GM13977 (cell line): ENCODE results near the gene CLCN5.

ENCODE experiments used
- DNase-seq: peaks from one replicate; pipeline ENCODE4 v3.0.0; 2012; ENCODE audit warnings: low spot score
- in situ Hi-C: fragments of 300-500 bp; cut with MboI; formaldehyde crosslinking; loops from one replicate; pipeline ENCODE4 v1.12.0; 2022; ENCODE audit warnings: low sequenced_read_pairs, low pct_unique_long_range_greater_than_20kb, mixed read lengths, inconsistent platforms; ENCODE audit not compliant: unreplicated experiment
- TF ChIP-seq, protein P1 (sequence below): IDR thresholded peaks from 2 replicates; pipeline ENCODE4 v1.5.1; 2012; ENCODE audit warnings: mild to moderate bottlenecking, control low read depth; ENCODE audit not compliant: insufficient read depth; ENCODE audit errors: extremely low read depth, missing control alignments

The CLCN5 gene

DNA sequence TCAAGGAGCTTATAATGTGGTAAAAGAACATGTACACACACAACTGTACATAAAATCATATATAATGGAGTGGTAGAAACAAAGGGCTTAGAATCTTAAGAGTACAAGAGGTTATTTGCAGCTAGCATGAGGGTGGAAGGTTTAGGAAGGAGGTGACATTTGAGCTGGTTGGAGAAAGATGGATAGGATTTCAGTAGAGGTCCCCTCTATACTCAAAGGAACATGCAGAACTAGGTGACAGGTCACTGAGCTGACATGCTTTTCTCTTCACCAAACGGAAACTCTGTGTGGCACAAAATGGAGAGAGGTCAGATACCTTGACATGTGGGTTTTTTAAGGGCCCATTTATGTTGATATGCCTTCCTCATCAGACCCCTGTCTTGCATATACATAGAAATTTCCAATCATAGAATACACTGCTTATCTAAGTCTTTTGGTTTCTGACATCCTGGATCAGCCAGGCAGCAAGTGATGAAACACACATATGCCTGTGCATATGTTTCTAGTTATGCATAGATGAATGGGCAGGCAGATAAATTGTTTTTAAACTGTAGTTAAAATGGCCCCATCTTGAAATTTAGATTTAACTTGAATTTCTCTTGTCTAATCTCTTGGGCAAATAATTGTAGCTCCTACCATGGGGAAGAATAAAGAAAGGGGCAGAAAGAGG lies 29.3 kb downstream of the CLCN5 start:
- TF ChIP-seq, protein P1, sequence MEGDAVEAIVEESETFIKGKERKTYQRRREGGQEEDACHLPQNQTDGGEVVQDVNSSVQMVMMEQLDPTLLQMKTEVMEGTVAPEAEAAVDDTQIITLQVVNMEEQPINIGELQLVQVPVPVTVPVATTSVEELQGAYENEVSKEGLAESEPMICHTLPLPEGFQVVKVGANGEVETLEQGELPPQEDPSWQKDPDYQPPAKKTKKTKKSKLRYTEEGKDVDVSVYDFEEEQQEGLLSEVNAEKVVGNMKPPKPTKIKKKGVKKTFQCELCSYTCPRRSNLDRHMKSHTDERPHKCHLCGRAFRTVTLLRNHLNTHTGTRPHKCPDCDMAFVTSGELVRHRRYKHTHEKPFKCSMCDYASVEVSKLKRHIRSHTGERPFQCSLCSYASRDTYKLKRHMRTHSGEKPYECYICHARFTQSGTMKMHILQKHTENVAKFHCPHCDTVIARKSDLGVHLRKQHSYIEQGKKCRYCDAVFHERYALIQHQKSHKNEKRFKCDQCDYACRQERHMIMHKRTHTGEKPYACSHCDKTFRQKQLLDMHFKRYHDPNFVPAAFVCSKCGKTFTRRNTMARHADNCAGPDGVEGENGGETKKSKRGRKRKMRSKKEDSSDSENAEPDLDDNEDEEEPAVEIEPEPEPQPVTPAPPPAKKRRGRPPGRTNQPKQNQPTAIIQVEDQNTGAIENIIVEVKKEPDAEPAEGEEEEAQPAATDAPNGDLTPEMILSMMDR, result no peak
- no peak for DNase-seq
- in situ Hi-C loops, result no loop called here

DNA sequence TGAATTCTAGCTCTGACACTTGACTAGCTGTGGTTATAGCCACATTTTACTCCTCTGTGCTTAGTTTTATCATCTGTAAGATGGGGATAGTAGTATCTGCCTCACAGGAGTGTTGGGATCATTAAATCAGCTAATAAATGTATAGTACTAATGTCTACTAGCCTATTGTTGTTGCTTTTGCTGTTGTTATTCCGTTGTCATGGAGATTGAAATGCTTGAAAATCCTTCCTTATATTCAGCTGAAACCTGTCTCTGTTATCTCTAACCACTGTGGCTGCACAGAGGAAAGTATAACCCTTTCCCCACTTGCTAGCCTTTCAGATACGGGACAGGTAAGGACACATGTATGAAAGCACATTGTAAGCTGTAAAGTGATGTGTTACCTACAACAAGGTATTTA lies 33.9 kb downstream of the CLCN5 start:
- TF ChIP-seq, protein P1, result no peak
- DNase-seq, result no peak
- in situ Hi-C loops, result no loop called here

DNA sequence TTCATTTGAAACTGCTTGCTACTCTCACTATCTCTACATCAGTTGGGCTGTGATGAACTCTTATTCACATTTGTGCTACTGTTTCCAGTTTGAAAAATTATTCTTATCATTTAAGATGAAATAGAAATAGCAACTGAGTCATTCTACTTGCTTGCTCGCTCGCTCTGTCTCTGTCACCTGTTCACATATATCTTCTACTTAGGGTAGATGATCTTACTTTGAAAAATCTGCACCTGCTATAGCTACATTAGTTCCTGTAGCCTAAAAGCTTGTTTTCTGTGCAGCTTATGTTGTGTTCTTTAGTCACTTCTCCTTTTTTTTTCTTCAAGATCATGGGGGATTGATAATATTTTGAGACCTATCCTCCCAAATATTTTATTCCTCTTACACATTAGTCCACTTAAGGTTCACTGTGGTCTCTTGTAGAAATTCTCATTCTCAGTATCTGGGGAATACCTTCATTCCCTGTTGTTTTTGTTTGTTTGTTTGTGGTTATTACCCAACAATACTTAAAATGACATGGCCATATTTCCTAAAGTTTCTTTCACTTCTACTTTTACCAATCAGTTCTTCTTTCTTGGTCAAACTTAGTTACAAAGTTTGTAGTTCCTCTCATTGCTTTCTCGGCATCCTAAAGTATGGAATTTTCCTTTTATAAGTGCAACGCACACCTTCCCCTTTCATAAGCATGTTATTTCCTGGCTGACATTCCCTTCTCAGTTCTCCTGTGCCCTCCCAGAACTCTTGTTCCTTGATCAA lies 36.5 kb downstream of the CLCN5 start:
- DNase-seq, result no peak
- TF ChIP-seq, protein P1, result no peak
- in situ Hi-C loops, result no loop called here

DNA sequence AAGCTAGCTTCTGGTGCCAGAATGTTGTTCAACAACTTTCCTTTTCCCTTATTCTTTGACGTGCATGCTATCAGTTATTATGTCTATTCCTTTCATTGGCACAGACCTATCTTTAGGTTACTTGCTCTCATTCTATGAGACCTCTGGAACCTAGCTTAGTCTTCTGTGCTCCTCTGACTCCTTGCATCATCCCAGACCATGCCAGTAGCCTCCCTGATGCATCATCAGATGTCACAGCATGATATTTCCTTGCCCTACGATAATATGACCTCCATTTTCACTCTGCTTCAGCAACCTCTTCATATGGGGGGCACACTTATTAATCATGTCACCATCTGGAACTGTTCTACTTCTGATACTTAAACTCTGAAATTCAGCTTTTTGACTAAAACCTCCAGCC lies 37.2 kb downstream of the CLCN5 start:
- no peak for DNase-seq
- in situ Hi-C loops, result no loop called here
- TF ChIP-seq, protein P1, result no peak

DNA sequence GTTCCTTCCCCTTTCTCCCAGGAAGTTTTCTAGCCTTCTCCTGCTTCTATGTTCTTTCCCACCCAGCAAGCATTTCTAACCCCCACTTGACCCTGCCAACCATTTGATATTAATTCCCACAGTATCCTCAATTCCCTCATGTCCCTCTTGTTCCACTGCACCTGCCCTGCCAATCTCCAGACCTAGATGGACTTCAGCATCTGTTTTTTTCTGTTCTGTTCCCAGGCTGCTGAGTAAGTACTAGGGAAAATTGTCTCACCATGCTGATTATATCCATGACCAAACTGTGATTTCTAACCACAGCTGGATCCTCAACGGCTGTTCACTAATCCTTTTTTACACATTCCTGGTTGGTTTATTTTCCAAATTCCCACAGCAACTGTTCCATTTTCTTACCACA lies 37.7 kb downstream of the CLCN5 start:
- no peak for DNase-seq
- TF ChIP-seq, protein P1, result no peak
- in situ Hi-C loops, result no loop called here

DNA sequence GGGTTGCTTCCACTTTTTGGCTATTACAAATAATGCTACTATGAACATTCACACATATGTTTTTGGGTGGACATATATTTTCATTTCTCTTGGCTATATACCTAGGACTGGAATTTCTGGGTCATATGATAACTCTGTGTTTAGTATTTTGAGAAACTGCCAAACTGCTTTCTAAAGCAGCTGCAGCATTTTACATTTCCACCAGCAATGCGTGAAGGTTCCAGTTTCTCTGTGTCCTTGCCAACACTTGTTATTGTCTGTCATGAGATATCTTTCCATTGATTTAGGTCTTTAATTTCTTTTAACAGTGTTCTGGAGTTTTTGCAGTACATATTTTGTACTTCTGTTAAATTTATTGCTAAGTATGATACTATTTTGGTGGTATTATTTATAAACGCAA lies 48.3 kb downstream of the CLCN5 start:
- TF ChIP-seq, protein P1, result no peak
- in situ Hi-C loops, result no loop called here
- no peak for DNase-seq
